Activated T-cell treated with anti-CD3 and anti-CD28 coated beads for 24 hours (primary cell): ENCODE measurements around the gene ASPM.

Experiments
- DNase-seq: peaks from one replicate; pipeline ENCODE4 v3.0.0-alpha.2; 2020; ENCODE audit warnings: low read depth

Gene ASPM, protein sequence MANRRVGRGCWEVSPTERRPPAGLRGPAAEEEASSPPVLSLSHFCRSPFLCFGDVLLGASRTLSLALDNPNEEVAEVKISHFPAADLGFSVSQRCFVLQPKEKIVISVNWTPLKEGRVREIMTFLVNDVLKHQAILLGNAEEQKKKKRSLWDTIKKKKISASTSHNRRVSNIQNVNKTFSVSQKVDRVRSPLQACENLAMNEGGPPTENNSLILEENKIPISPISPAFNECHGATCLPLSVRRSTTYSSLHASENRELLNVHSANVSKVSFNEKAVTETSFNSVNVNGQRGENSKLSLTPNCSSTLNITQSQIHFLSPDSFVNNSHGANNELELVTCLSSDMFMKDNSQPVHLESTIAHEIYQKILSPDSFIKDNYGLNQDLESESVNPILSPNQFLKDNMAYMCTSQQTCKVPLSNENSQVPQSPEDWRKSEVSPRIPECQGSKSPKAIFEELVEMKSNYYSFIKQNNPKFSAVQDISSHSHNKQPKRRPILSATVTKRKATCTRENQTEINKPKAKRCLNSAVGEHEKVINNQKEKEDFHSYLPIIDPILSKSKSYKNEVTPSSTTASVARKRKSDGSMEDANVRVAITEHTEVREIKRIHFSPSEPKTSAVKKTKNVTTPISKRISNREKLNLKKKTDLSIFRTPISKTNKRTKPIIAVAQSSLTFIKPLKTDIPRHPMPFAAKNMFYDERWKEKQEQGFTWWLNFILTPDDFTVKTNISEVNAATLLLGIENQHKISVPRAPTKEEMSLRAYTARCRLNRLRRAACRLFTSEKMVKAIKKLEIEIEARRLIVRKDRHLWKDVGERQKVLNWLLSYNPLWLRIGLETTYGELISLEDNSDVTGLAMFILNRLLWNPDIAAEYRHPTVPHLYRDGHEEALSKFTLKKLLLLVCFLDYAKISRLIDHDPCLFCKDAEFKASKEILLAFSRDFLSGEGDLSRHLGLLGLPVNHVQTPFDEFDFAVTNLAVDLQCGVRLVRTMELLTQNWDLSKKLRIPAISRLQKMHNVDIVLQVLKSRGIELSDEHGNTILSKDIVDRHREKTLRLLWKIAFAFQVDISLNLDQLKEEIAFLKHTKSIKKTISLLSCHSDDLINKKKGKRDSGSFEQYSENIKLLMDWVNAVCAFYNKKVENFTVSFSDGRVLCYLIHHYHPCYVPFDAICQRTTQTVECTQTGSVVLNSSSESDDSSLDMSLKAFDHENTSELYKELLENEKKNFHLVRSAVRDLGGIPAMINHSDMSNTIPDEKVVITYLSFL (N-terminal part only)

DNA sequence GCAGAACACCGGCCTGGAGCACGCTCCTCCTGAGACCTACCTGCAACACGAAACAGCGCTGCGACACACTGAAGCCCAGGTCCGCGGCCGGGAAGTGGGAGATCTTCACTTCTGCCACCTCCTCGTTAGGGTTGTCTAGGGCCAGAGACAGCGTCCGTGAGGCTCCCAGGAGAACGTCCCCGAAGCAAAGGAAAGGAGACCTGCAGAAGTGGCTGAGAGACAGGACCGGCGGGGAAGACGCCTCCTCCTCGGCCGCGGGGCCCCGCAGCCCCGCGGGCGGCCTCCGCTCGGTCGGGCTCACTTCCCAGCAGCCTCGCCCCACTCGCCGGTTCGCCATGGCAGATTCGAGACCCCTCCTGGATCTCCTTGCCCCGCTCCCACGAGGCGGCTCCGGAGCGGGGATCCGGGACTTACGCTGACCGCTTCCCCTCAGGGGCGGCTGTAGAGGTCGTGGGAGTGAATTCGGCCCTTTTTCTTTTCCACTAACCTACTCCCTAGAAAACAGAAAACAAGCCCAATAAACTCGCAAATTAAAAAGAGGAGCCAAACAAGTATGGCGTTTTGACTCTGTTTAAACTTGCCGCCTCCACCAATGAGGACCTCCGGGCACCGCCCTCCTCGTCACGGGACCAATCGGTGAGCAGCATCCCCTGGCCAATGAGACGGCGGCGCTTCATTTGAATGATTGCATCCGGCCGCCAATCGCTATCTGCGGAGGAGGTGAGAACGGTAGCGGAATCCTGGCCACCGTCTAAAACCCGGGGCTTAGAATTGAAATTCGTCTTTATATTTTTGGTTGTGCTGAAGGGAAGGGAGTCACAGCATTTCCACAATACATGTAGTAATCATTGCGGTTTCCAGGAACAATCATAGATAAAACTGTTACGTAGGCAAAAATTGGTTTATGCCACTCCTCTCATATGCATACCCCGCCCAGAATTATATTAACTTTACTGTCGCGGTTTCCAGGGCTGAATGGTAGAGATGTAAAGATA, at the start of gene ASPM:
ASPM (minus strand) TSS at position 569 of the 995 bp plus-strand sequence; CDS start at position 337, 232 bp downstream.
- DNase-seq, result peak; percentile 91

DNA sequence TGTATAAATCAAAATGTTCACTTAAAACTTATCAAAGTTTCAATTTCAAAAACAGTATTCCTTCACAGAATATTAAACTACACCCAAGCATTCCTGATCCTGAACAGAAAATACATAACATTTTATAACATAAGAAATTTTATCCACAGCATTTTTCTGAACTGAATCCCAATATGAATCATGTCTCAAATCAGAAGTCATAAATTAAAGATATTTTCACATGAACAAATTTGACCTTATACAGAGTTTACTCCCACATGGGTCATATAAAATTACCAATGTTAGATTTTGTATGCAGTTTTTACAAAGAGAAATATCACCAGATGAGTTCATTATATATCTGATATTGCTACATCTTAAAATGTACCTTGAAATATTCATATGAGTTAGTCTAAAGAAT, 48.6 kb upstream of the ASPM start:
- DNase-seq, result no peak

DNA sequence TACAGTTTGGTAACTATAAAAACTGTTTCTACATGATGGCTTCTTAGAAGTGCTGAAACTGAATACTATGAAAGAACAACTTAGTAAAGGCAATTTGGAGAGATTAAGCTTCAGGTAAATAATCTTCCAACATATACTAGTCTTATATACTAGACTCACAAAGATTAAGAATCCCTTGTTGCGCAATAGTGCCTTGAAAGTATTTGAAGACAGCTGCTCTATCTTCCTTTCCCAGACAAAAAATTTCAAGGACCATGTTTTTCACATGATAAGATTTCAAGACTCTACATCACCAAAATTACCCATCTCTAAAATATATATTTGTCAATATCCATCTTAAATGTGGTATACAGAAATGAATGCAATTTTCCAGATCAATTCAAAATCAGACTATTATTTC, 37.7 kb upstream of the ASPM start:
- no peak for DNase-seq

GRCh38 chr1:197183195-197183748, 36.8 kb upstream of the ASPM start:
- no peak for DNase-seq

GRCh38 chr1:197182716-197183115, 36.2 kb upstream of the ASPM start:
- no peak for DNase-seq

DNA sequence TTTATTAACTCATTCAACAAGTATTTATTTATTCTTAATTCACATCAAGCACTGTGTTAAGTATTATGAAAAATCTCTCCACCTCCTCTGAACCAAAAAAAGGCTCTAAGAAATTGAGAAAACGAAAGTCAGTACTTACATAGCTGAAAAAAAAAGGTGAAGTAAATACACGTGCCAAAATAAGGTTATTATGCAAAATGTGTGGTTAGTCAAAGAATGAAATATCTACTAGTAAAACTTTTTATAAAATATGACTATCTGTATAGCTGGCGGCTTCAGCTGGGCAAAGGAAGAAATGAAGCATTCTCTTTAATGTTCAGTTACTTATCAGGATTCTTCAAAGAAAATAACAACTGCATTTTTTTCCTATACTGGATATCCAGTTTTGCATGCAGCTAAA, 35.5 kb upstream of the ASPM start:
- no peak for DNase-seq

DNA sequence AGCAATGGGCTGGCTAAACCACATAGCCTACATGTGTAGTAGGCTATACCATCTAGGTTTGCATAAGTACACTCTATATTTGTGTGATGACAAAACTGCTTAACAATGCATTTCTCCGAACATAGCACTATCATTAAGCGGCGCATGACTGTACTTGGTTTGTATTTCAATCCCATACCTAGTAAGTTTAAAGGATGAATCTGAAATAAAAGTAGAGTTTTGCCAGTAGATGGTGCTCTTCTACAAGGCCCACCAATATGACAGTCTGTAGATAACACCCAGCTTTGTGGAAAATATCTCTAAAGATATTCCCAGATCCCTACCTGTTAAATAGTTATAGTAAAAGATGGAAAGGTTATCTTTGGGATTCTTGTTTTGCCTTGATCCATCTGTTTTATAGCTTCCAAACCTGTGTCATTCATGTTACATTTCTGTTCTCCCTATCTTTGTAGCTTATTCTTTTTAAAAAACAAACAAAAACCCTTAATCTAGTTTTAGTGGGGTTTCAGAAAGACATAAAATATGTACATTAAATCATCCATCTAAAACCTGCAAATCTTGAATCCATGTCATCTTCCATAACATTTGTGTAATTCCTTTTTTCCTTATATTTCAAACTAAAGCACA, 33.9 kb upstream of the ASPM start:
- no peak for DNase-seq

- DNase-seq, result no peak
Observed at GRCh38 chr1:197178998-197179397, 32.5 kb upstream of the ASPM start.

- no peak for DNase-seq
Observed at GRCh38 chr1:197174818-197175217, 28.3 kb upstream of the ASPM start.

DNA sequence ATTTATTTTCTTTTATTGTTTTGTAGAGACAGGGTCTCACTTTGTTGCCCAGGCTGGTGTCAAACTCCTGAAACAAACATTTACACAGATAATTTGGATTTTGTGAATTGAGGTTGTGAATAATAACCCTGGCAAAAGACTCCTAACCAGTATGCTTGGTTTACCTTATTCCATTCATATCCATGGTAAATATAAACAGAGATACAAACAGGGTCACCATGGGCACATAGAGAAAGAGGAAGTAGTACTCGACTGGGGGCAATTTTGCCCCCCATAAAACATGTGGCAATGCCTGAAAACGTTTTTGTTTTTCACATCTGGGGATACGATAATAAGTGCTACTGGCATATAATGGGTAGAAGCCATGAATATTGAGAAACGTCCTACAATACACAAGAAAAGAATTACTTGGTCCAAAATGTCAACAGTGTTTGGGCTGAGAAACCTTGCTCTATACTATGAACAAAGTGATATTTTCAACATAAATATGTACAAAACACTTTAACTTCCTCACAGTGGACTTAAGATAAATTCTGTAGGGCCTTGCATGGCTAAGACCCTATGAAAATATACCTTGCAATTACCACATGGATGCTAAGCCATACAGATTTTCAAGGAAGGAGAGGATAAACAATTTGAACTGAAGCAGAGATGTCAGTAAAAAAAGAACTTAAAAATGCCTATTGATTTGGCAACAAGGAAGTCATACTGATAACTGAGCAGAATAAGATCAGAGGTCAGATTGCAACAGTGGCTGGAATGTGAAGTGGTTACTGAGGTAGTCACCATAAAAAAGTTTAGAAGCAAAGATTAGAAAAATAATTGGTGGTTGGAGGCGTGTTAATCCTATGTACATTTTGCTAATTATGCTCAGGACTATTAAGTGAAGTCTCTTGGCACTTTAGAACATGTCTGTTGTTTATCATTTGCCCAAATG, 27.4 kb upstream of the ASPM start:
- DNase-seq, result no peak

DNA sequence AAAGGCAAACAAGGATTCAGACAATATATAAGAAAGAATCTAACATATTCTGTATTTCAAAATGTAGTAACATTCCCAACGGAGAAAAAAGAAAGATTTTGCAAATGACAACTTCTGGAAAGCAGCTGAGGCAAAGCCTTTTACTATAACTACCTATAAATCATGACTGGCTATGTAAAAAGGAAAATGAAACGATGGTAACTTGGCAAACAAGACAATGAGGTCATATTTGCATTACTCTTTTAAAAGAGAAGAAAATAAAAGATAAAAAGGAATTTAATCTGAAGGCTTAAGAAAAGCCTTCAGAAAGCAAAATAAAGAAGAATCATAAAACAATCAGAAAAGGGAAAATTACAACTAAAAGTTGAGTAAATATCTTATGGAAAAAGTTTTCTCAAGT, 25.1 kb upstream of the ASPM start:
- DNase-seq, result no peak

DNA sequence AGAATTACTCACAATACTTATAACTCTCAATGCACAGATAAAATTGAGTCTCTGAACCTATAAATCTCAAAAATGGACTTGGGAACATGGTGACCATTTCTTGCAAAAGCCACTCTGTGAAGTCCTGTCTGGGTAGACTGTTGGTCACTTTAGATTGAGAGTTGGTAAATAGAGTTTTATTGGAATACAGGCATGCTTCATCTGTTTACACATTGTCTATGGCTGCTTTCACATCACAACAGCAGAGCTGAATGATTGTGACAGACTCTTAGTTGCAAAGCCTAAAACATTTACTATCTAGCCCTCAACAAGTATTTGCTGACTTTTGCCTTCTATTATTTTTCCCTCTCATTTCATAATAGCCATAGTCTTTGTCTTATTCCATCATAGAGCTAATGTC, 24.1 kb upstream of the ASPM start:
- no peak for DNase-seq

- DNase-seq, result no peak
Observed at GRCh38 chr1:197159461-197159860, 13.0 kb upstream of the ASPM start.

GRCh38 chr1:197156692-197157091, 10.2 kb upstream of the ASPM start:
- DNase-seq, result no peak

GRCh38 chr1:197152662-197153061, 6.2 kb upstream of the ASPM start:
- no peak for DNase-seq

GRCh38 chr1:197151185-197151584, 4.7 kb upstream of the ASPM start:
- DNase-seq, result no peak

DNA sequence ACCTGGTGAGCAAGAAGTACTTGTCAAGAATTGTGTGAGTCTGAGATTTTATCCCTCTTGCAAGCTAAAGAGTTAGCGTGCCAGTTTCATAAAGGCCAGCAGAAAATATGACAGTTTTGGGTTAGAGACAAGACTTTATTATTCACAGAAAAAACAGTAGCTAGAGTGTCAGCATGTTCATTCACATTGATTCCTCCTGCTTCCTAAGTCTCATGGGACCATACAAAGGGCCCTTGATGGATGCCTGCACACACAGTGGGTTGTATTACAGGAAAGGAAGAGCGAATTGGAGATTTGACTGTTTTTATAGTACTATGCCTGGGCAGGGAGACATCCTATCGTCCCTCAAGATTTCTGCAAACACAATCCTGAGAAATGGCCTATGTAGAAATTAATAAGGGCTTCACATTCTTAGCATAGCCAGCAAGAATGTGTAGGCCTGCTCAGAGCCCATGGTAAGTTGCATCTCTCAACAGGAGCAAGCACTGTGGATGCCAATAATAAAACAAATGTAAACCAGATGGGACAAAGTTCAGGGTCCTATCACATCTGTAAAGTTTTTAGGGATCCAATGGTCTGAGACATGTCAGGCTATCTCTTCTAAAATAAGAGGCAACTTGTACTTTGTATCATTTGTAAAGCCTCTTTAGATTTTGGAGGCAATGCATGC, 4.0 kb upstream of the ASPM start:
- DNase-seq, result no peak

DNA sequence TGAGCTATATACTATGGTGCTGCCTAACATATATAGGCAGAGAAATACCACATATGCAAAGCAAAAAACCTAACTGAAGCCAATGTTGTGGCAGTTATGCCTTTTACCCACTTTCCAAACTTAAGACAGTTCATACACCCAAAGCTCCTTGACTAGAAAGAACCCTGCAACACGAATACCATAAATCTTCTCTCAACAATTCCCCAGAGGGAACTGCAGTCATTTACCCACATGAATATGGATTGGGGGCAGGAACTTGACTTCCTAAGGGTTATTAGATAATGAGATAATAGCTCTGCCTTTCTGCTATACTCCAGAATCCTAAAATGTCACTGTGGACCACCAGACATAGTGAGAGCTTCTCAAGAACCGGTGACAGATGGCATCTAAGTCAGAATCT, 2.9 kb upstream of the ASPM start:
- no peak for DNase-seq
